Trophoblast cell (in vitro differentiated cells and primary cell): Measurements from ENCODE around the gene CERKL.

Experiments used
- DNase-seq, 2 donors: peaks; one replicate each; pipeline ENCODE4 v3.0.0-alpha.2; 2016
- H2AFZ ChIP-seq: 2 replicates; pipeline ENCODE4 v1.6.1; 2013; ENCODE audit warnings: low read length, moderate library complexity, mild to moderate bottlenecking; ENCODE audit not compliant: insufficient read depth, poor library complexity
- H2AK5ac ChIP-seq: 2 replicates; pipeline ENCODE4 v1.6.1; 2013; ENCODE audit warnings: mild to moderate bottlenecking, low read length
- H2BK120ac ChIP-seq: 2 replicates; pipeline ENCODE4 v1.6.1; 2013; ENCODE audit warnings: low read length, mild to moderate bottlenecking, moderate library complexity; ENCODE audit not compliant: insufficient read depth, poor library complexity
- H2BK12ac ChIP-seq: 2 replicates; pipeline ENCODE4 v1.6.1; 2013; ENCODE audit warnings: mild to moderate bottlenecking, low read length, moderate library complexity
- H2BK5ac ChIP-seq: 2 replicates; pipeline ENCODE4 v1.6.1; 2013; ENCODE audit warnings: low read length, low read depth, moderate library complexity, mild to moderate bottlenecking; ENCODE audit not compliant: poor library complexity
- H3K14ac ChIP-seq: 2 replicates; pipeline ENCODE4 v1.6.1; 2013; ENCODE audit warnings: mild to moderate bottlenecking, low read length
- H3K18ac ChIP-seq: 2 replicates; pipeline ENCODE4 v1.6.1; 2013; ENCODE audit warnings: mild to moderate bottlenecking, low read length
- H3K23ac ChIP-seq: 2 replicates; pipeline ENCODE4 v1.6.1; 2013; ENCODE audit warnings: low read length
- H3K27ac ChIP-seq: 2 replicates; pipeline ENCODE4 v1.5.1; 2013; ENCODE audit warnings: low read depth, mild to moderate bottlenecking, inconsistent platforms, low read length, moderate library complexity
- H3K27me3 ChIP-seq: 2 replicates; pipeline ENCODE4 v1.6.1; 2013; ENCODE audit warnings: inconsistent platforms, mild to moderate bottlenecking, low read length, moderate library complexity; ENCODE audit not compliant: insufficient read depth
- H3K36me3 ChIP-seq, 2 experiments: 1 replicate in 1 of 2; 2 replicates in 1 of 2; pipeline ENCODE4 v1.6.1; 2013; ENCODE audit warnings: low read length in 2 of 2, mild to moderate bottlenecking in 2 of 2, moderate library complexity in 1 of 2; ENCODE audit not compliant: insufficient read depth in 2 of 2, control insufficient read depth in 1 of 2
- H3K4ac ChIP-seq: 2 replicates; pipeline ENCODE4 v1.6.1; 2013; ENCODE audit warnings: low read depth, mild to moderate bottlenecking, low read length, moderate library complexity
- H3K4me1 ChIP-seq, 2 experiments: 1 replicate in 1 of 2; 2 replicates in 1 of 2; pipeline ENCODE4 v1.6.1; 2013; ENCODE audit warnings: low read length in 2 of 2, mild to moderate bottlenecking in 2 of 2, moderate library complexity in 1 of 2; ENCODE audit not compliant: insufficient read depth in 2 of 2, control insufficient read depth in 1 of 2
- H3K4me2 ChIP-seq: 2 replicates; pipeline ENCODE4 v1.6.1; 2013; ENCODE audit warnings: inconsistent platforms, mild to moderate bottlenecking, low read length, moderate library complexity
- H3K4me3 ChIP-seq: 2 replicates; pipeline ENCODE4 v1.5.1; 2013; ENCODE audit warnings: mild to moderate bottlenecking, low read depth, low read length, inconsistent platforms
- H3K79me1 ChIP-seq: one replicate; pipeline ENCODE4 v1.6.1; 2013; ENCODE audit warnings: low read length
- H3K79me2 ChIP-seq: 2 replicates; pipeline ENCODE4 v1.6.1; 2013; ENCODE audit warnings: low read length, mild to moderate bottlenecking; ENCODE audit not compliant: control insufficient read depth, insufficient read depth, poor library complexity
- H3K9ac ChIP-seq: 2 replicates; pipeline ENCODE4 v1.6.1; 2013; ENCODE audit warnings: mild to moderate bottlenecking, low read length
- H3K9me3 ChIP-seq: 2 replicates; pipeline ENCODE4 v1.6.1; 2013; ENCODE audit warnings: low read depth, mild to moderate bottlenecking, control low read depth, inconsistent platforms, low read length; ENCODE audit not compliant: insufficient read depth
- H4K12ac ChIP-seq: 2 replicates; pipeline ENCODE4 v1.6.1; 2013; ENCODE audit warnings: low read depth, mild to moderate bottlenecking, low read length, moderate library complexity
- H4K8ac ChIP-seq: 2 replicates; pipeline ENCODE4 v1.6.1; 2013; ENCODE audit warnings: low read depth, mild to moderate bottlenecking, low read length, moderate library complexity
- H4K91ac ChIP-seq: one replicate; pipeline ENCODE4 v1.6.1; 2013; ENCODE audit warnings: low read depth, mild to moderate bottlenecking, low read length, moderate library complexity
- WGBS: extraction: QIAGEN DNeasy Blood & Tissue Kit; methylation state at CpG from one replicate; pipeline ENCODE4 v1.1.7; 2013; ENCODE audit warnings: missing lambda C conversion rate; ENCODE audit not compliant: insufficient read length, insufficient coverage; ENCODE audit errors: extremely low coverage; 5-methylcytosine and 5-hydroxymethylcytosine counted together

The CERKL gene

GRCh38 chr2:181596556-181596955 lies 60.3 kb downstream of the CERKL start:
- no peak overlapping the region for H3K14ac ChIP-seq
- H3K4me1 ChIP-seq = no peaks in the 10 kb centered on the region
- H2BK12ac ChIP-seq = no peak overlapping the region

DNA sequence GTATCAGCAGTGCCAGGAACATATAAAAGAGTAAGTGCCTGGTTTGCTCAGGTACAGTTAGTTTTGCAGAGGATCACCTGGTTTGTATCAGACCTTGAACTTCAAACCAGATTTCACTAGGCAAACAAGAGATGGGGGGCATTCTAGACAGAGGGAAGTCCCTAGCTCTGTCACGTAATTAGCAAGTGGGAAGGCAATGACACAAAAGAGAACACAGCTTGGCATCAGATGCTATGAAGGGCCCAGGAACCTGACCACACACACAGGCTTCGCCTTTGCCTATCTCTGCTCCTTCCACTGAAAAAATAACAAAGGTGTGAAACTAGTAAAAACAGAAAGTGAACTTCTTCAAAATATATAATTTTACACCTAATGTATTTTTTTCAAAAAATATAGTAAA lies 62.6 kb downstream of the CERKL start:
- H3K79me1 ChIP-seq = no peaks in the 10 kb centered on the region
- no peaks in the 10 kb centered on the region for H3K36me3 ChIP-seq
- no peak overlapping the region for H4K12ac ChIP-seq
- no peak overlapping the region for H2BK12ac ChIP-seq
- no peak overlapping the region for H2AK5ac ChIP-seq
- no peak overlapping the region for H3K4me3 ChIP-seq
- no peaks in the 10 kb centered on the region for H3K27me3 ChIP-seq
- H3K23ac ChIP-seq = no peak overlapping the region
- no CpG with 5 or more reads among the region's 2 CpGs for WGBS
- no peak for DNase-seq
- H3K4ac ChIP-seq = no peak overlapping the region
- no peak overlapping the region for H4K8ac ChIP-seq
- H3K18ac ChIP-seq = no peak overlapping the region
- H3K4me2 ChIP-seq = no peak overlapping the region
- H3K4me1 ChIP-seq = no peaks in the 10 kb centered on the region
- no peak overlapping the region for H2BK120ac ChIP-seq
- H3K79me2 ChIP-seq = no peaks in the 10 kb centered on the region
- H2AFZ ChIP-seq = no peak overlapping the region
- no peak overlapping the region for H3K27ac ChIP-seq
- no peak overlapping the region for H3K9ac ChIP-seq
- no peak overlapping the region for H3K14ac ChIP-seq
- H2BK5ac ChIP-seq = no peak overlapping the region
- H4K91ac ChIP-seq = no peak overlapping the region
- no peaks in the 10 kb centered on the region for H3K9me3 ChIP-seq

More at GRCh38 chr2:181596556-181596955, 60.3 kb downstream of the CERKL start:
- no peak overlapping the region for H3K4me2 ChIP-seq
- DNase-seq = no peak
- H3K36me3 ChIP-seq = no peaks in the 10 kb centered on the region
- no peak overlapping the region for H2BK5ac ChIP-seq
- no peak overlapping the region for H2AK5ac ChIP-seq
- no peaks in the 10 kb centered on the region for H3K27me3 ChIP-seq
- no peak overlapping the region for H3K4me3 ChIP-seq
- H3K23ac ChIP-seq = no peak overlapping the region
- no CpG with 5 or more reads among the region's 1 CpG for WGBS
- no peak overlapping the region for H3K4ac ChIP-seq
- no peaks in the 10 kb centered on the region for H3K79me2 ChIP-seq
- no peak overlapping the region for H3K18ac ChIP-seq
- H3K9me3 ChIP-seq = no peaks in the 10 kb centered on the region
- H4K91ac ChIP-seq = no peak overlapping the region
- no peak overlapping the region for H4K12ac ChIP-seq
- H3K27ac ChIP-seq = no peak overlapping the region
- H2BK120ac ChIP-seq = no peak overlapping the region
- no peaks in the 10 kb centered on the region for H3K79me1 ChIP-seq
- H4K8ac ChIP-seq = no peak overlapping the region
- no peak overlapping the region for H2AFZ ChIP-seq
- H3K9ac ChIP-seq = no peak overlapping the region

DNA sequence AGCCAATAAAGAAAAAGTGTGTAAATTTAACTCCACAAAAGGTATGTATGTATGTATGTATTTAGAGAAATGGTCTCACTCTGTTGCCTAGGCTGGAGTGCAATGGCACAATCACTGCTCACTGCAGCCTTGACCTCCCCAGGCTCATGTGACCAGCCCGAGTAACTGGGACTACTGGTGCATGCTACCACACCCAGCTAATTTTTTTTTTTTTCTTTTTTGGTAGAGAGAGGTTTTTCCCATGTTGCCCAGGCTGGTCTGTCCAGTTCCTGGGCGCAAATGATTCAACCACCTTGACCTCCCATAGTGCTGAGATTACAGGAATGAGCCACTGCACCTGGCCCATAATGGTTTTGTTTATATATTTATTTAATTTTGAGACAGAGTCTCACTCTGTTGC lies 67.1 kb downstream of the CERKL start:
- Histone ChIP-seq H3K36me3 (no peaks in the 10 kb centered on the region), H3K79me2 (no peaks in the 10 kb centered on the region), H3K14ac (no peak overlapping the region), H3K4me1 (no peaks in the 10 kb centered on the region), H2BK5ac (no peak overlapping the region), H3K4me2 (no peak overlapping the region), H3K4me3 (no peak overlapping the region), H3K4ac (no peak overlapping the region), H3K79me1 (no peaks in the 10 kb centered on the region), H3K27ac (no peak overlapping the region), H4K91ac (no peak overlapping the region), H4K12ac (no peak overlapping the region), H2BK12ac (no peak overlapping the region), H3K9ac (no peak overlapping the region), H4K8ac (no peak overlapping the region), H3K27me3 (no peaks in the 10 kb centered on the region), H2AK5ac (no peak overlapping the region), H2BK120ac (no peak overlapping the region), H3K18ac (no peak overlapping the region), H2AFZ (no peak overlapping the region), H3K9me3 (no peaks in the 10 kb centered on the region), H3K23ac (no peak overlapping the region)
- WGBS = no CpG with 5 or more reads among the region's 2 CpGs
- DNase-seq = no peak

GRCh38 chr2:181588546-181588945 lies 68.4 kb downstream of the CERKL start:
- Histone ChIP-seq H3K27ac (no peak overlapping the region), H3K4me2 (no peak overlapping the region), H3K27me3 (no peaks in the 10 kb centered on the region), H3K9me3 (no peaks in the 10 kb centered on the region), H3K9ac (no peak overlapping the region), H3K14ac (no peak overlapping the region), H3K4me3 (no peak overlapping the region), H3K36me3 (no peaks in the 10 kb centered on the region), H2BK12ac (no peak overlapping the region), H2BK120ac (no peak overlapping the region), H2BK5ac (no peak overlapping the region), H4K8ac (no peak overlapping the region), H2AK5ac (no peak overlapping the region), H4K12ac (no peak overlapping the region), H2AFZ (no peak overlapping the region), H3K18ac (no peak overlapping the region), H3K79me1 (no peaks in the 10 kb centered on the region), H3K79me2 (no peaks in the 10 kb centered on the region), H3K4ac (no peak overlapping the region), H3K23ac (no peak overlapping the region), H3K4me1 (no peaks in the 10 kb centered on the region), H4K91ac (no peak overlapping the region)
- no peak for DNase-seq
- no CpG with 5 or more reads among the region's 3 CpGs for WGBS
